Memory B cell (primary cell): ENCODE measurements around the gene PEX11B.

Experiments used
- ATAC-seq: fragments of 150-1000 bp; cut with Tn5 transposase; 2 replicates; pipeline ENCODE4 v1.10.0; 2021; ENCODE audit warnings: low read depth, mild to moderate bottlenecking, moderate library complexity
- DNase-seq, 2 donors: peaks; one replicate each; pipeline ENCODE4 v3.0.0; 2022; ENCODE audit warnings: low spot score in 2 of 2
- H3K27ac Mint-ChIP-seq: one replicate; pipeline ENCODE4 v1.8.0; 2022; ENCODE audit warnings: mild to moderate bottlenecking, moderate library complexity, mixed read lengths
- H3K27me3 Mint-ChIP-seq: one replicate; pipeline ENCODE4 v1.8.0; 2022; ENCODE audit warnings: mixed read lengths
- H3K36me3 Mint-ChIP-seq: one replicate; pipeline ENCODE4 v1.8.0; 2022; ENCODE audit warnings: mild to moderate bottlenecking, mixed read lengths
- H3K4me1 Mint-ChIP-seq: one replicate; pipeline ENCODE4 v1.8.0; 2022; ENCODE audit warnings: mixed read lengths
- H3K4me3 Mint-ChIP-seq: one replicate; pipeline ENCODE4 v1.8.0; 2022; ENCODE audit warnings: mild to moderate bottlenecking, moderate library complexity, mixed read lengths
- H3K9me3 Mint-ChIP-seq: one replicate; pipeline ENCODE4 v1.8.0; 2022; ENCODE audit warnings: mixed read lengths

PEX11B gene

GRCh38 chr1:145918144-145918991, at the start of gene PEX11B:
TSS of gene PEX11B (minus strand) at chr1:145918717. CDS start at chr1:145918688, 29 bp downstream.
- Mint-ChIP-seq H3K4me1 (peaks cover 29% of the 10 kb centered on the region), H3K27me3 (no peaks in the 10 kb centered on the region), H3K9me3 (no peaks in the 10 kb centered on the region), H3K27ac (peak within 1 kb of the TSS; percentile 90), H3K36me3 (peaks cover 23% of the 10 kb centered on the region), H3K4me3 (peak within 1 kb of the TSS; percentile 93)
- DNase-seq: peak; percentile 87
- peak; percentile 88 for ATAC-seq

GRCh38 chr1:145967288-145967687, 48.8 kb upstream of the PEX11B start:
- Mint-ChIP-seq H3K27ac (no peak overlapping the region), H3K36me3 (peaks cover 6% of the 10 kb centered on the region), H3K4me3 (no peak overlapping the region), H3K27me3 (no peaks in the 10 kb centered on the region), H3K9me3 (no peaks in the 10 kb centered on the region), H3K4me1 (peaks cover 25% of the 10 kb centered on the region)
- ATAC-seq (no peak), DNase-seq (no peak)

GRCh38 chr1:145965119-145965744, 46.7 kb upstream of the PEX11B start:
- H3K4me1 Mint-ChIP-seq: peaks cover 32% of the 10 kb centered on the region
- DNase-seq (no peak), ATAC-seq (no peak)
- H3K36me3 Mint-ChIP-seq: peaks cover 6% of the 10 kb centered on the region
- no peaks in the 10 kb centered on the region for H3K9me3 Mint-ChIP-seq
- H3K27ac Mint-ChIP-seq: peak overlapping the region; percentile 74
- H3K4me3 Mint-ChIP-seq: peak overlapping the region; percentile 86
- H3K27me3 Mint-ChIP-seq: no peaks in the 10 kb centered on the region

- Mint-ChIP-seq H3K4me1 (peaks cover 38% of the 10 kb centered on the region), H3K27me3 (no peaks in the 10 kb centered on the region), H3K9me3 (no peaks in the 10 kb centered on the region), H3K27ac (peak within 1 kb of the TSS; percentile 74), H3K36me3 (peaks cover 6% of the 10 kb centered on the region), H3K4me3 (peak within 1 kb of the TSS; percentile 86)
- DNase-seq (peak; percentile 80 to 81), ATAC-seq (peak; percentile 87)
Observed at GRCh38 chr1:145964328-145965118, 46.0 kb upstream of the PEX11B start, which contains the start of the genes ANKRD34A and POLR3GL. TSS of gene ANKRD34A (minus strand) at chr1:145964575. CDS start at chr1:145961759, 2,816 bp downstream. TSS of gene POLR3GL (plus strand) at chr1:145964690. CDS start at chr1:145974866, 10,176 bp downstream.

- Mint-ChIP-seq H3K4me3 (peak overlapping the region; percentile 86), H3K36me3 (peaks cover 6% of the 10 kb centered on the region), H3K27ac (peak overlapping the region; percentile 74), H3K4me1 (peaks cover 47% of the 10 kb centered on the region), H3K9me3 (no peaks in the 10 kb centered on the region), H3K27me3 (no peaks in the 10 kb centered on the region)
- DNase-seq: no peak
- no peak for ATAC-seq
Observed at GRCh38 chr1:145963265-145964019, 44.9 kb upstream of the PEX11B start.

- DNase-seq: no peak
- Mint-ChIP-seq H3K36me3 (peaks cover 1% of the 10 kb centered on the region), H3K4me3 (peak overlapping the region; percentile 86), H3K4me1 (peaks cover 50% of the 10 kb centered on the region), H3K27ac (peak overlapping the region; percentile 74), H3K27me3 (no peaks in the 10 kb centered on the region), H3K9me3 (no peaks in the 10 kb centered on the region)
- no peak for ATAC-seq
Observed at GRCh38 chr1:145962157-145963102, 43.9 kb upstream of the PEX11B start.

GRCh38 chr1:145961425-145962156, 43.1 kb upstream of the PEX11B start:
- peaks cover 57% of the 10 kb centered on the region for H3K4me1 Mint-ChIP-seq
- ATAC-seq (no peak), DNase-seq (peak; percentile 34 to 41)
- H3K27ac Mint-ChIP-seq: peak overlapping the region; percentile 70
- no peaks in the 10 kb centered on the region for H3K27me3 Mint-ChIP-seq
- H3K9me3 Mint-ChIP-seq: no peaks in the 10 kb centered on the region
- H3K36me3 Mint-ChIP-seq: no peaks in the 10 kb centered on the region
- H3K4me3 Mint-ChIP-seq: peak overlapping the region; percentile 86

- H3K4me3 Mint-ChIP-seq: peak overlapping the region; percentile 86
- H3K27me3 Mint-ChIP-seq: no peaks in the 10 kb centered on the region
- no peaks in the 10 kb centered on the region for H3K9me3 Mint-ChIP-seq
- peaks cover 59% of the 10 kb centered on the region for H3K4me1 Mint-ChIP-seq
- no peak for DNase-seq
- H3K27ac Mint-ChIP-seq: peak overlapping the region; percentile 45
- H3K36me3 Mint-ChIP-seq: no peaks in the 10 kb centered on the region
- no peak for ATAC-seq
Observed at GRCh38 chr1:145961109-145961424, 42.5 kb upstream of the PEX11B start.

- H3K4me1 Mint-ChIP-seq: peaks cover 61% of the 10 kb centered on the region
- H3K27me3 Mint-ChIP-seq: no peaks in the 10 kb centered on the region
- no peaks in the 10 kb centered on the region for H3K36me3 Mint-ChIP-seq
- DNase-seq (peak in 1 of 2 donors; percentile 38), ATAC-seq (no peak)
- no peaks in the 10 kb centered on the region for H3K9me3 Mint-ChIP-seq
- peak overlapping the region; percentile 45 for H3K27ac Mint-ChIP-seq
- H3K4me3 Mint-ChIP-seq: peak overlapping the region; percentile 86
Observed at GRCh38 chr1:145960468-145961108, 42.1 kb upstream of the PEX11B start.

GRCh38 chr1:145959957-145960467, 41.5 kb upstream of the PEX11B start:
- H3K27ac Mint-ChIP-seq: peak overlapping the region; percentile 90
- ATAC-seq: no peak
- no peak for DNase-seq
- peak overlapping the region; percentile 86 for H3K4me3 Mint-ChIP-seq
- H3K36me3 Mint-ChIP-seq: peaks cover 1% of the 10 kb centered on the region
- peaks cover 64% of the 10 kb centered on the region for H3K4me1 Mint-ChIP-seq
- H3K27me3 Mint-ChIP-seq: no peaks in the 10 kb centered on the region
- H3K9me3 Mint-ChIP-seq: no peaks in the 10 kb centered on the region

- Mint-ChIP-seq H3K27ac (peak overlapping the region; percentile 90), H3K27me3 (no peaks in the 10 kb centered on the region), H3K9me3 (no peaks in the 10 kb centered on the region), H3K4me1 (peaks cover 67% of the 10 kb centered on the region), H3K4me3 (peak overlapping the region; percentile 86), H3K36me3 (peaks cover 1% of the 10 kb centered on the region)
- DNase-seq (no peak), ATAC-seq (no peak)
Observed at GRCh38 chr1:145959333-145959732, 40.8 kb upstream of the PEX11B start.
